ENCODE results near the gene GJB3.

GRCh38 chr1:34779962-34780361, 1.1 kb upstream of the GJB3 start:
- TF ChIP-seq EZH2 (IDR thresholded peaks at IDR 0.05) (no peak), POLR2AphosphoS5 (IDR thresholded peaks at IDR 0.05; ENCODE audit: borderline replicate concordance, low read depth, low read length) (no peak)

All from SK-N-MC (cell line).